Suprapubic skin (tissue), 4 donors: Measurements from ENCODE around the gene BST2. TPM values are rescaled to one million over a fixed set of nuclear protein-coding genes. Genes with fewer than 3 reads are reported as not detected.

Source experiments
- DNase-seq, 2 donors: peaks; one replicate each; pipeline ENCODE4 v3.0.0-alpha.2; 2019; ENCODE audit warnings: low spot score in 2 of 2
- H3K27ac ChIP-seq: fragments of 200-600 bp; sonication (generic); one replicate; pipeline ENCODE4 v1.5.1; 2019
- H3K27me3 ChIP-seq: fragments of 200-600 bp; sonication (generic); one replicate; pipeline ENCODE4 v1.5.1; 2019
- H3K36me3 ChIP-seq: fragments of 200-600 bp; sonication (generic); one replicate; pipeline ENCODE4 v1.5.1; 2019
- H3K4me1 ChIP-seq: fragments of 200-600 bp; sonication (generic); one replicate; pipeline ENCODE4 v1.5.1; 2019
- H3K4me3 ChIP-seq: fragments of 200-600 bp; sonication (generic); one replicate; pipeline ENCODE4 v1.5.1; 2019; ENCODE audit warnings: mild to moderate bottlenecking
- H3K9me3 ChIP-seq: fragments of 200-600 bp; sonication (generic); one replicate; pipeline ENCODE4 v1.5.1; 2019
- EP300 ChIP-seq: sonication (generic); formaldehyde crosslinking; IDR thresholded peaks from one replicate; pipeline ENCODE4 v1.6.1; 2017; ENCODE audit warnings: antibody characterized with exemption
- POLR2A ChIP-seq, 2 donors: fragments of 450-650 bp; IDR thresholded peaks; one replicate each; pipeline ENCODE4 v1.6.1; 2017; ENCODE audit warnings: antibody characterized with exemption in 2 of 2, mild to moderate bottlenecking in 2 of 2, moderate library complexity in 2 of 2
- POLR2AphosphoS5 ChIP-seq, 3 donors: sonication (generic); formaldehyde crosslinking; IDR thresholded peaks; one replicate each; pipeline ENCODE4 v1.6.1; 2017; ENCODE audit warnings: antibody characterized with exemption in 3 of 3
- WGBS: methylation state at CpG from one replicate; pipeline ENCODE4 v1.1.5; 2018; 5-methylcytosine and 5-hydroxymethylcytosine counted together
- total RNA-seq, 4 donors: library from RNA; depleted of rRNA; stranded (reverse); fragments of >200 nt; gene quantifications; one replicate each; pipeline ENCODE4 v1.1.0, GENCODE V29; 2016
- TF ChIP-seq, protein P1 (sequence below), 2 donors: fragments of 200-600 bp in 1 of 2; fragments of 450-650 bp in 1 of 2; sonication (generic) in 1 of 2; IDR thresholded peaks; one replicate each; pipeline ENCODE4 v1.5.1; 2016 to 2019; ENCODE audit warnings: antibody characterized with exemption in 2 of 2, mild to moderate bottlenecking in 1 of 2, moderate library complexity in 1 of 2

The BST2 gene, protein sequence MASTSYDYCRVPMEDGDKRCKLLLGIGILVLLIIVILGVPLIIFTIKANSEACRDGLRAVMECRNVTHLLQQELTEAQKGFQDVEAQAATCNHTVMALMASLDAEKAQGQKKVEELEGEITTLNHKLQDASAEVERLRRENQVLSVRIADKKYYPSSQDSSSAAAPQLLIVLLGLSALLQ
- 10 to 100 TPM in 2 of 4 donors, 1 to 10 TPM in 2; 6.6 to 19.7 (median 10.5) TPM for total RNA-seq

DNA sequence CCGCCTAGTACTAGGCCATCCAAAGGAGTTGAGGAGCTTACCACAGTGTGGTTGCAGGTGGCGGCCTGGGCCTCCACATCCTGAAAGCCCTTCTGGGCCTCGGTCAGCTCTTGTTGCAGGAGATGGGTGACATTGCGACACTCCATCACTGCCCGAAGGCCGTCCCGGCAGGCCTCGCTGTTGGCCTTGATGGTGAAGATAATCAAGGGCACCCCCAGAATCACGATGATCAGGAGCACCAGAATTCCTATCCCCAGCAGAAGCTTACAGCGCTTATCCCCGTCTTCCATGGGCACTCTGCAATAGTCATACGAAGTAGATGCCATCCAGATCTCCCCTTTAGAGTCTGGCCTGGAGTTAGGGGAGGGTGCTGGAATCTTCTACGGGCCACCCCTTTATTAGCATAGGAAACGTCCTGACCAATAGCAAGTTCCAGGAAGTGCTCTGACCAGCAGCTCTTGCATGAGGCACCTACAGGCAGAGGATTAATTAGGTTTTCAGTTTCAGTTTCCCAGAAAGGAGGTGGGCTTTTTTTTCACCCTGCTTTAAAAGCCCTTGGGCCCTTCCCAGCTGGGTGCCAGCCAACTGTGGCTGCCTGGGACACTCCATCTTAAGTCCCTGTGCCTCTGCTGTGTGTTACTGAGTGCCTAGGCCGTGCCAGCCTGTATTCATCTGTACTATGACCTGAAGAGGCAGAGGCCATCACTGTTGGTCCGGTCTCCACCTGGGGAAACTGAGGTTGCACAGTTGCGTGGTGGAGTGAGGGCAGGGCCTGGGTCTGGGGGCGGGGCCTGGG is at the start of gene BST2:
Gene BST2, minus strand, starts transcription at position 381 of the 796 bp plus-strand sequence. Its CDS starts 55 bp downstream, at position 326.
- DNase-seq = no peak
- Histone ChIP-seq H3K9me3 (no peaks in the 10 kb centered on the region), H3K36me3 (no peaks in the 10 kb centered on the region), H3K27me3 (no peaks in the 10 kb centered on the region), H3K4me1 (peaks cover 19% of the 10 kb centered on the region), H3K4me3 (peak within 1 kb of the TSS; percentile 42), H3K27ac (peak within 1 kb of the TSS; percentile 67)
- WGBS = 53% methylated on average over 10 of the region's 18 CpGs
- TF ChIP-seq POLR2A (IDR thresholded peaks at IDR 0.05) (no peak), POLR2AphosphoS5 (IDR thresholded peaks at IDR 0.05) (no peak), EP300 (no peak)

DNA sequence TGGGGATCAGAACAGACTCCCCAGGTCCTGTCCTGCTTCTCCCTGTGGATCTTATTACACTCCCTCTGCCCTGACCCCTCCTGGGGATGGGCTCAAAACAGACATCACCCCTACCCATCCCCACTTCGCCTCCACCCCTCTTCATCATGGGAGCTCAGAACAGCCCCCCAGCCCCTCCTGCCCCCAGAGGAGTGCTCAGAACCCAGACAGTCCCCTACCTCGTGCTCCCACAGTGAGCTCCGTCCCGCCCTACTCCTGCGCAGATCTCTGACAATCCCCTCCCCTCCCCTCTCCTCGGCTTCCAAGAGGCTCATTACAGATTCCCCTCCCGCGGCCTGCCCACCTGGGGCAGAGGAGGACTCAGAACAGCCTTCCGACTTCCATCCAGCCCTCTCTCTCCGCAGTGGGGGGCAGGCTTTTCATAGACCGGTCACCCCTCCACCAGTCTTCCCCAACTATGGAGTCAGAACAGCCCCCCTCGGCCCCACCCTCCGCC is 49.2 kb upstream of the BST2 start:
- no peak for DNase-seq
- Histone ChIP-seq H3K4me1 (peaks cover 17% of the 10 kb centered on the region), H3K27me3 (peaks cover 51% of the 10 kb centered on the region), H3K9me3 (no peaks in the 10 kb centered on the region), H3K4me3 (no peak overlapping the region), H3K27ac (no peak overlapping the region), H3K36me3 (no peaks in the 10 kb centered on the region)
- 11% methylated on average over 12 of the region's 13 CpGs for WGBS
- TF ChIP-seq, protein P1, sequence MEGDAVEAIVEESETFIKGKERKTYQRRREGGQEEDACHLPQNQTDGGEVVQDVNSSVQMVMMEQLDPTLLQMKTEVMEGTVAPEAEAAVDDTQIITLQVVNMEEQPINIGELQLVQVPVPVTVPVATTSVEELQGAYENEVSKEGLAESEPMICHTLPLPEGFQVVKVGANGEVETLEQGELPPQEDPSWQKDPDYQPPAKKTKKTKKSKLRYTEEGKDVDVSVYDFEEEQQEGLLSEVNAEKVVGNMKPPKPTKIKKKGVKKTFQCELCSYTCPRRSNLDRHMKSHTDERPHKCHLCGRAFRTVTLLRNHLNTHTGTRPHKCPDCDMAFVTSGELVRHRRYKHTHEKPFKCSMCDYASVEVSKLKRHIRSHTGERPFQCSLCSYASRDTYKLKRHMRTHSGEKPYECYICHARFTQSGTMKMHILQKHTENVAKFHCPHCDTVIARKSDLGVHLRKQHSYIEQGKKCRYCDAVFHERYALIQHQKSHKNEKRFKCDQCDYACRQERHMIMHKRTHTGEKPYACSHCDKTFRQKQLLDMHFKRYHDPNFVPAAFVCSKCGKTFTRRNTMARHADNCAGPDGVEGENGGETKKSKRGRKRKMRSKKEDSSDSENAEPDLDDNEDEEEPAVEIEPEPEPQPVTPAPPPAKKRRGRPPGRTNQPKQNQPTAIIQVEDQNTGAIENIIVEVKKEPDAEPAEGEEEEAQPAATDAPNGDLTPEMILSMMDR (IDR thresholded peaks at IDR 0.05) = no peak
- TF ChIP-seq EP300 (no peak), POLR2A (IDR thresholded peaks at IDR 0.05) (no peak), POLR2AphosphoS5 (IDR thresholded peaks at IDR 0.05) (no peak)

DNA sequence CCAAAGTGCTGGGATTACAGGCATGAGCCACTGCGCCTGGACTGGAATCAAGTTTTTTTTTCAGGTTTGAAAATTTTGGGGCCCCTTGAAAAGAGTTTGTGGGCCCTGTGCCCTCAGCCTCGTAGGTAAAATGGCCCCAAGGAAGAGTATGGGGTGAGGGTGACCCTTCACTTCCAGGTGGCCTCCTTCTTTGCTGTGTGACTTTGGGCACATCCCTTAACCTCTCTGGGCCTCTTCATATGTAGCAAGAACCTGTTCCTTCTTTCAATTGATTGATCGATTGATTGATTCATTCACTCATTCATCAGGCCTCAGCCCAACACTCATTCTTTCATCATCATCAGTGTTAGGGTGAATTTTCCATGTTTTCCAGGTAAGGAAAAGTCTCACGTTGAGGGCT is 46.4 kb upstream of the BST2 start:
- no peaks in the 10 kb centered on the region for H3K9me3 ChIP-seq
- peaks cover 37% of the 10 kb centered on the region for H3K27me3 ChIP-seq
- no peak for DNase-seq
- H3K36me3 ChIP-seq = no peaks in the 10 kb centered on the region
- H3K27ac ChIP-seq = no peak overlapping the region
- peaks cover 30% of the 10 kb centered on the region for H3K4me1 ChIP-seq
- H3K4me3 ChIP-seq = no peak overlapping the region
- no peak for TF ChIP-seq EP300
- no peak for TF ChIP-seq POLR2A (IDR thresholded peaks at IDR 0.05)
- WGBS = 80% methylated on average over 4 of the region's 4 CpGs

DNA sequence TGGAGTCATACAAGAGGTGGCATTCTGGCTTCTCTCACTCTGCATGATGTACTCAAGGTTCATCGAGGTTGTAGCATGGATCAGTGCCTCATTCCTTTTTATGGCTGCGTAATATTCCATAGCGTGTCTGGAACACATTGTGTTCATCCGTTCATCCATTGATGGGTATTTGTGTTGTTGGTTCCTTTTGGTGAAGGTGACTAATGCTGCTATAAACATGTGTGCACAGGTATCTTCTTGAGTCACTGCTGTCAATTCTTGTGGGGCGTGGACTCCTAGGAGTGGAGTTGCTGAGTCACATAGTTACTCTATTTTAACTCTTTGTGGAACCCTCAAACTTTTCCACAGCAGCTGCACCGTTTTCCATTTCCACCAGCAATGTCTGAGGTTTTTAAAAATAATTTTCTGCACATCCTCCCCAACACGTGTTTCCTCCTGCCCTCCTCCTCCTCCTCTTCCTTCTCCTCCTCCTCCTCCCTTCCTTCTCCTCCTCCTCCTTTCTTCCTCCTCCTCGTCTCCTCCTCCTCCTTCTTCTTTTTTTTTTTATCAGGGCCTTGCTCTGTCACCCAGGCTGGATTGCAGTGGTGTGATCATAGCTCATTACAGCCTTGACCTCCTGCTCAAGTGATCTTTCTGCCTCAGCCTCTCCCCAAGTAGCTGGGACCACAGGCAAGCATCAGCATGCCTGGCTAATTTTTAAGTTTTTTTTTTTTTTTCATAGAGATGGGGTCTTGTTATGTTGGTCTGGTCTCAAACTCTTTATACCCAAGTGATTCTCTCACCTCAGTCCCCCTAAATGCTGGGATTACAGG is 45.0 kb upstream of the BST2 start:
- peak in 1 of 3 donors; percentile 32 for TF ChIP-seq POLR2AphosphoS5 (IDR thresholded peaks at IDR 0.05)
- TF ChIP-seq EP300 = no peak
- TF ChIP-seq POLR2A (IDR thresholded peaks at IDR 0.05) = no peak
- TF ChIP-seq, protein P1 (IDR thresholded peaks at IDR 0.05) = no peak
- H3K4me3 ChIP-seq = no peak overlapping the region
- H3K36me3 ChIP-seq = no peaks in the 10 kb centered on the region
- H3K27ac ChIP-seq = no peak overlapping the region
- WGBS = 43% methylated on average over 8 of the region's 8 CpGs
- peaks cover 26% of the 10 kb centered on the region for H3K4me1 ChIP-seq
- no peaks in the 10 kb centered on the region for H3K9me3 ChIP-seq
- H3K27me3 ChIP-seq = peaks cover 23% of the 10 kb centered on the region
- DNase-seq = no peak

DNA sequence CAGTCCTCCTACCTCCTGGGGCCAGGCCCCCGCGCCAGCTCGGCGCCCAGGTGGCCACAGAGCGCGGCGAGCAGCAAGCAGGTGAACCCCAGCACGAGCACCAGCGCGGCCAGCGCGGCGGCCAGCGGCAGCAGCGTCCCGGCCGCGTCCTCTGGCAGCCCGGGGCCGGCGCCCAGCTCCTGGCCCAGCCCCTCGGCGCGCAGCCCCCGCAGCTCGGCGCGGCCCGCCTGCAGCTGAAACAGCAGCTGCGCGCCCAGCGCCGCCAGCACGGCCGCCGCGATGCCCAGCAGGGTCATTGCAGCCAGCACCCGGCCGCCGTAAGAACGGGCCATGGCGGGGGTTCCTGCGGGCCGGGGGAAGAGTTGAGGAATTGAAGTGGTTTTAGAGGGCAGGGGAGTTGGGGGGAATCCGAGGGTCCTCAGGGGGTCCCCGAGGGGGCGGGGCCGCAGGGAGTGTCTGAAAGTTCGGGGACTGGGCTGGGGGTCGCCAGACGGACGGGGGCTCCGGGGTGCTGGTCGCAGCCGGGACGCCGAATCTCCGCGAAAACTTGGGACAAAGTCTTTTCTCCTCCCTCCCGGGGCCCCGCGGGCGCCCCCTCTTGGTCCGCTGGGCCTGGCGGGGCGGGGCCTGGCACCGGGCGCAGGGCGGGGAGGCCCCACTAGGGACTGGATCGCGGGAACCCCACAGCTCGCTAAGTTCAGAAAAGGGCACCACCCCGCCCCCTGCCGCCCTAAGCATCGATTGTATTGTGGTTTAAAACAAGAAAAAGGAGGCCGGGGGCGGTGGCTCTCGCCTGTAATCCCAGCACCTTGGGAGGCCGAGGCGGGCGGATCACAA is 42.9 kb upstream of the BST2 start, which contains the start of gene TMEM221:
Gene TMEM221, minus strand, starts transcription at position 538 of the 837 bp plus-strand sequence. Its CDS starts 206 bp downstream, at position 332.
- 4% methylated on average over 25 of the region's 81 CpGs for WGBS
- no peak within 1 kb of the TSS for H3K27ac ChIP-seq
- H3K27me3 ChIP-seq = peaks cover 3% of the 10 kb centered on the region
- peaks cover 15% of the 10 kb centered on the region for H3K4me1 ChIP-seq
- no peaks in the 10 kb centered on the region for H3K9me3 ChIP-seq
- no peaks in the 10 kb centered on the region for H3K36me3 ChIP-seq
- H3K4me3 ChIP-seq = peak within 1 kb of the TSS; percentile 51
- no peak for DNase-seq
- TF ChIP-seq POLR2AphosphoS5 (IDR thresholded peaks at IDR 0.05) = no peak
- no peak for TF ChIP-seq POLR2A (IDR thresholded peaks at IDR 0.05)
- no peak for TF ChIP-seq EP300
- TF ChIP-seq, protein P1 (IDR thresholded peaks at IDR 0.05) = peak in 1 of 2 donors; percentile 65
